MM.1S (cell line): Measurements from ENCODE around the gene CCDC188.

Experiments
- DNase-seq: peaks from one replicate; pipeline ENCODE4 v3.0.0-alpha.2; 2015
- H2AFZ ChIP-seq: fragments of 300-600 bp; sonication (generic); 2 replicates; pipeline ENCODE4 v1.6.0; 2016; ENCODE audit warnings: antibody characterized with exemption, low read length
- H3F3A ChIP-seq: fragments of 300-600 bp; sonication (generic); 2 replicates; pipeline ENCODE4 v1.6.1; 2016; ENCODE audit warnings: mild to moderate bottlenecking, antibody characterized with exemption, low read length, moderate library complexity, mixed read lengths; ENCODE audit not compliant: insufficient read depth
- H3K27ac ChIP-seq: fragments of 300-600 bp; sonication (generic); 2 replicates; pipeline ENCODE4 v1.5.1; 2016; ENCODE audit warnings: mild to moderate bottlenecking, low read length
- H3K27me3 ChIP-seq: fragments of 300-600 bp; sonication (generic); replicated peaks from 2 replicates; pipeline ENCODE4 v1.6.0; 2016; ENCODE audit warnings: low read length; ENCODE audit not compliant: insufficient read depth
- H3K36me3 ChIP-seq: fragments of 300-600 bp; sonication (generic); replicated peaks from 2 replicates; pipeline ENCODE4 v1.6.1; 2016; ENCODE audit warnings: mild to moderate bottlenecking, low read length, mixed read lengths; ENCODE audit not compliant: insufficient read depth
- H3K4me1 ChIP-seq: fragments of 300-600 bp; sonication (generic); 2 replicates; pipeline ENCODE4 v1.6.1; 2016; ENCODE audit warnings: low read length, mixed read lengths
- H3K4me2 ChIP-seq: fragments of 300-600 bp; sonication (generic); 2 replicates; pipeline ENCODE4 v1.6.0; 2016; ENCODE audit warnings: low read depth, low read length
- H3K4me3 ChIP-seq: fragments of 300-600 bp; sonication (generic); 2 replicates; pipeline ENCODE4 v1.5.1; 2016; ENCODE audit warnings: low read length, mixed read lengths
- H3K79me2 ChIP-seq: fragments of 300-600 bp; sonication (generic); 2 replicates; pipeline ENCODE4 v1.6.1; 2016; ENCODE audit warnings: mixed run types, low read length, mixed read lengths
- H3K9ac ChIP-seq: fragments of 300-600 bp; sonication (generic); 2 replicates; pipeline ENCODE4 v1.6.1; 2016; ENCODE audit warnings: low read length, mixed read lengths
- H3K9me2 ChIP-seq: fragments of 300-600 bp; sonication (generic); replicated peaks from 2 replicates; pipeline ENCODE4 v1.6.1; 2016; ENCODE audit warnings: mild to moderate bottlenecking, low read length, mixed read lengths; ENCODE audit not compliant: insufficient read depth
- H3K9me3 ChIP-seq: fragments of 300-600 bp; sonication (generic); replicated peaks from 2 replicates; pipeline ENCODE4 v1.6.1; 2016; ENCODE audit warnings: mild to moderate bottlenecking, low read length, mixed read lengths; ENCODE audit not compliant: insufficient read depth
- H4K20me1 ChIP-seq: fragments of 300-600 bp; sonication (generic); 2 replicates; pipeline ENCODE4 v1.6.1; 2016; ENCODE audit warnings: mild to moderate bottlenecking, low read length, moderate library complexity, mixed read lengths; ENCODE audit not compliant: insufficient read depth
- EZH2 ChIP-seq: fragments of 300-600 bp; sonication (generic); optimal IDR thresholded peaks from 2 replicates; pipeline ENCODE3; 2017; ENCODE audit warnings: low read depth, mild to moderate bottlenecking, antibody characterized with exemption, low read length, mixed read lengths
- EZH2phosphoT487 ChIP-seq: fragments of 300-600 bp; sonication (generic); IDR thresholded peaks from 2 replicates; pipeline ENCODE4 v1.6.1; 2018; ENCODE audit warnings: antibody characterized with exemption, low read length
- TF ChIP-seq, protein P1 (sequence below): fragments of 300-600 bp; sonication (generic); IDR thresholded peaks from 2 replicates; pipeline ENCODE4 v1.5.1; 2016; ENCODE audit warnings: antibody characterized with exemption, low read length, mixed read lengths

Gene CCDC188

DNA sequence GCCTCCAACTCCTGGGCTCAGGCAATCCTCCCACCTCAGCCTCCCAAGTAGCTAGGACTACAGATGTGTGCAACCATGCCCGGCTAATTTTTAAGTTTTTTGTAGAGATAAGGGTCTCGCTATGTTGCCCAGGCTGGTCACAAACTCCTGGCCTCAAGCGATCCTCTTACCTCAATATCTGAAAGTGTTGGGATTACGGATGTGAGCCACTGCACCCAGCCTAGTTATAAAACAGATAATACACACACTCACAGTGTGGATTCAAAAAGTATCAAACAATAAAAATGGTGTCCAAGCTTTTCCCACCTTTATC is 377 bp upstream of the CCDC188 start:
- H4K20me1 ChIP-seq, result no peaks in the 10 kb centered on the region
- H3K4me1 ChIP-seq, result no peaks in the 10 kb centered on the region
- no peaks in the 10 kb centered on the region for H3K79me2 ChIP-seq
- H3K4me3 ChIP-seq, result no peak overlapping the region
- no peak overlapping the region for H3K9ac ChIP-seq
- H3K9me3 ChIP-seq, result no peaks in the 10 kb centered on the region
- H3K4me2 ChIP-seq, result no peak overlapping the region
- H3F3A ChIP-seq, result no peaks in the 10 kb centered on the region
- no peaks in the 10 kb centered on the region for H3K36me3 ChIP-seq
- no peak for DNase-seq
- peaks cover 44% of the 10 kb centered on the region for H3K27me3 ChIP-seq
- no peak overlapping the region for H3K27ac ChIP-seq
- no peaks in the 10 kb centered on the region for H3K9me2 ChIP-seq
- no peak overlapping the region for H2AFZ ChIP-seq
- TF ChIP-seq, protein P1, sequence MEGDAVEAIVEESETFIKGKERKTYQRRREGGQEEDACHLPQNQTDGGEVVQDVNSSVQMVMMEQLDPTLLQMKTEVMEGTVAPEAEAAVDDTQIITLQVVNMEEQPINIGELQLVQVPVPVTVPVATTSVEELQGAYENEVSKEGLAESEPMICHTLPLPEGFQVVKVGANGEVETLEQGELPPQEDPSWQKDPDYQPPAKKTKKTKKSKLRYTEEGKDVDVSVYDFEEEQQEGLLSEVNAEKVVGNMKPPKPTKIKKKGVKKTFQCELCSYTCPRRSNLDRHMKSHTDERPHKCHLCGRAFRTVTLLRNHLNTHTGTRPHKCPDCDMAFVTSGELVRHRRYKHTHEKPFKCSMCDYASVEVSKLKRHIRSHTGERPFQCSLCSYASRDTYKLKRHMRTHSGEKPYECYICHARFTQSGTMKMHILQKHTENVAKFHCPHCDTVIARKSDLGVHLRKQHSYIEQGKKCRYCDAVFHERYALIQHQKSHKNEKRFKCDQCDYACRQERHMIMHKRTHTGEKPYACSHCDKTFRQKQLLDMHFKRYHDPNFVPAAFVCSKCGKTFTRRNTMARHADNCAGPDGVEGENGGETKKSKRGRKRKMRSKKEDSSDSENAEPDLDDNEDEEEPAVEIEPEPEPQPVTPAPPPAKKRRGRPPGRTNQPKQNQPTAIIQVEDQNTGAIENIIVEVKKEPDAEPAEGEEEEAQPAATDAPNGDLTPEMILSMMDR, result no peak
- TF ChIP-seq EZH2, result no peak
- no peak for TF ChIP-seq EZH2phosphoT487

DNA sequence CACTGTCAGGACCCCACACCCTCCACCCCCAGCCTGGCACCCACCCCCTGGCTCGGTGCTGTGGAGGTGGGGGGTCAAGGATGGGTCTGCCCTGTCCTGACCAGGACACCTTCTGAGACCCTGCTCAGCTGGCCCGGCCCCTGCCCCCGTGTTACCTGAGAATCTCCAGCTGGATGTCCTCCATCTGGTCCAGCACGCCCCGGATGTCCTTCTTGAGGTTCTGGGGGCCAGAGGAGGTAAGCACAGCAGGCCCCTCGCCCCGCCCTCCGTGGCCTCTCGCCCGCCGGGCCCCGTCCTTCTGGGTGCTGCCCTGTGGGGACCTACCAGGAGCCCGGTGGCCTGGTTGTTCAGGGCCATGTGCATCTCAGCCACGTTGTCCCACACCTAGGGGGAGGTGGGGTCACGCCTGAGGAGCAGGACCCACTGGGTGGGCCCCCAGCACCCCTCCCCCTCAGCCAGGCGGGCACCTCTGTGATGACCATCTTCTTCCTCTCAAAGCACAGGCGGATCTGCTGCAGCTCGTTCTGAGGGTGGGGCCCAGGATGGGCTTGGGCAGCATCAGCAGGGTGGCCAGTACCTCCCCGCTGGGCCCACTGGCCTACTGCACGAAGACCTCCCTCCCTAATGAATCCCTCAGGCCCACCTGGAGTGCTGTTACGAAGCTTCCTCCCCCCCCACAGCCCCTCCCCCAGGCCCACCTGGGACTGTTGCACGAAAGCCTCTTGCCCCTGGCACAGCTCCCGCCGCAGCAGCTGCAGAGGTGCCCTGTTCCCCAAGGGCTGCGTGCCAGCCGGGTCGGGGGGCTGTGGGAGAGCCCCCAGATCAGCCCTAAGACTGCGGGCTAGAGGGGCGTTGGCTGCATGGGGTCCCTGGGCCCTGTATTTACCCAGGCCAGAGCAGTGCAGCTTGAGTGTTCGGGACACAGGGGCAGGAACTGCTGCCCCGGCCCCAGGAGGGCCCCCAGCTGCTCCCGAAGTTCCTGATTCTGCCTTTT is 1.3 kb downstream of the CCDC188 start:
- no peak overlapping the region for H3K9ac ChIP-seq
- no peaks in the 10 kb centered on the region for H4K20me1 ChIP-seq
- no peak overlapping the region for H3K4me3 ChIP-seq
- no peaks in the 10 kb centered on the region for H3K36me3 ChIP-seq
- H3K27me3 ChIP-seq, result peaks cover 28% of the 10 kb centered on the region
- H3K4me1 ChIP-seq, result no peaks in the 10 kb centered on the region
- TF ChIP-seq EZH2phosphoT487, result no peak
- TF ChIP-seq, protein P1, result no peak
- TF ChIP-seq EZH2, result no peak
- H3K4me2 ChIP-seq, result no peak overlapping the region
- H3K79me2 ChIP-seq, result no peaks in the 10 kb centered on the region
- H3K9me2 ChIP-seq, result no peaks in the 10 kb centered on the region
- H3K27ac ChIP-seq, result no peak overlapping the region
- DNase-seq, result no peak
- no peaks in the 10 kb centered on the region for H3F3A ChIP-seq
- H2AFZ ChIP-seq, result no peak overlapping the region
- no peaks in the 10 kb centered on the region for H3K9me3 ChIP-seq

DNA sequence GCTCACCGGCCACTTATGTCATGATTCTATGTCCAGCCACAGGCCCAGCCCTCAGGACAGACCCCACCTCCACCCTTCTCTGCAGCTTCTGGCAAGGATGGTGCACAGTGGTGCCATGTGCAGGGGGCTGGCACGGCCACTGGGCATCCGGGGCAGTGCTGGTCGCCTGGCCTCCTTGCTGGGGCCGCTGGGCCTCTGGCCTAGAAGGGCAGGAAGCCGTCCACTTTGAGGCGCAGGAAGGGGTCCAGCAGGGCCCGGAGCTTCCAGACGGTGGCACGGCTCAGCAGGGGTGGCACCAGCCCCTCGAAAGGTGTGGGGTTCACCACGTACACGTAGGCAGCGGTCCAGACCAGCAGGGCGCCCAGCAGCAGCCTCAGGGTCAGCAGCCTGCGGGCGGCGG is 2.4 kb downstream of the CCDC188 start:
- no peaks in the 10 kb centered on the region for H3K4me1 ChIP-seq
- no peaks in the 10 kb centered on the region for H3K36me3 ChIP-seq
- TF ChIP-seq EZH2, result no peak
- TF ChIP-seq EZH2phosphoT487, result no peak
- TF ChIP-seq, protein P1, result no peak
- H3K27me3 ChIP-seq, result peaks cover 17% of the 10 kb centered on the region
- H3K79me2 ChIP-seq, result no peaks in the 10 kb centered on the region
- no peak overlapping the region for H3K4me3 ChIP-seq
- no peak overlapping the region for H3K27ac ChIP-seq
- no peaks in the 10 kb centered on the region for H3K9me2 ChIP-seq
- no peak overlapping the region for H3K4me2 ChIP-seq
- no peaks in the 10 kb centered on the region for H4K20me1 ChIP-seq
- no peak overlapping the region for H3K9ac ChIP-seq
- DNase-seq, result no peak
- no peak overlapping the region for H2AFZ ChIP-seq
- H3K9me3 ChIP-seq, result no peaks in the 10 kb centered on the region
- no peaks in the 10 kb centered on the region for H3F3A ChIP-seq
